SU-DHL-6 (cell line): ENCODE data around the gene CCL7.

ENCODE experiments used
- H2AFZ ChIP-seq: fragments of 200-600 bp; sonication (generic); 2 replicates; pipeline ENCODE4 v1.6.1; 2014; ENCODE audit warnings: low read depth, mild to moderate bottlenecking, moderate library complexity, mixed read lengths, antibody characterized with exemption, low read length; ENCODE audit not compliant: severe bottlenecking
- H3F3A ChIP-seq: fragments of 200-600 bp; shearing (Covaris generic); 2 replicates; pipeline ENCODE4 v1.6.0; 2016; ENCODE audit warnings: antibody characterized with exemption, mild to moderate bottlenecking; ENCODE audit not compliant: insufficient read depth
- H3K27ac ChIP-seq: fragments of 200-600 bp; sonication (generic); 2 replicates; pipeline ENCODE4 v1.5.1; 2016; ENCODE audit warnings: low read depth, mild to moderate bottlenecking, low read length, moderate library complexity, mixed read lengths
- H3K27me3 ChIP-seq: fragments of 200-600 bp; sonication (generic), shearing (Covaris generic); 2 replicates; pipeline ENCODE4 v1.6.0; 2014; ENCODE audit warnings: mild to moderate bottlenecking, low read length
- H3K36me3 ChIP-seq: fragments of 200-600 bp; sonication (generic); 2 replicates; pipeline ENCODE4 v1.6.1; 2014; ENCODE audit warnings: mild to moderate bottlenecking, low read length, mixed read lengths
- H3K4me2 ChIP-seq: fragments of 300-600, 200-600 bp; shearing (Covaris generic), sonication (generic); 2 replicates; pipeline ENCODE4 v1.6.0; 2014; ENCODE audit warnings: low read length, low read depth, mild to moderate bottlenecking; ENCODE audit not compliant: poor library complexity, severe bottlenecking
- H3K4me3 ChIP-seq: fragments of 200-600 bp; sonication (generic); 2 replicates; pipeline ENCODE4 v1.5.1; 2014; ENCODE audit warnings: antibody characterized with exemption, low read length, mild to moderate bottlenecking, mixed read lengths; ENCODE audit not compliant: insufficient read depth, poor library complexity, severe bottlenecking
- H3K79me2 ChIP-seq: fragments of 200-600 bp; sonication (generic); 2 replicates; pipeline ENCODE4 v1.6.1; 2014; ENCODE audit warnings: mild to moderate bottlenecking, low read length, moderate library complexity; ENCODE audit not compliant: insufficient read depth
- H3K9ac ChIP-seq: fragments of 200-600 bp; sonication (generic); 2 replicates; pipeline ENCODE4 v1.7.0; 2014; ENCODE audit warnings: mild to moderate bottlenecking, low read length
- H3K9me2 ChIP-seq: fragments of 200-600 bp; sonication (generic); replicated peaks from 2 replicates; pipeline ENCODE4 v1.6.1; 2014; ENCODE audit warnings: low read length; ENCODE audit not compliant: insufficient read depth
- H3K9me3 ChIP-seq: fragments of 200-600 bp; sonication (generic); 2 replicates; pipeline ENCODE4 v1.6.1; 2014; ENCODE audit warnings: low read length, mixed read lengths; ENCODE audit not compliant: insufficient read depth
- H4K20me1 ChIP-seq: fragments of 200-600 bp; sonication (generic); 2 replicates; pipeline ENCODE4 v1.6.1; 2014; ENCODE audit warnings: low read depth, mild to moderate bottlenecking, antibody characterized with exemption, low read length, moderate library complexity, mixed read lengths
- EZH2phosphoT487 ChIP-seq: fragments of 200-600 bp; sonication (generic), shearing (Covaris generic); conservative IDR thresholded peaks from 2 replicates; pipeline ENCODE4 v1.6.1; 2018; ENCODE audit warnings: mild to moderate bottlenecking, antibody characterized with exemption, low read length, moderate library complexity, mixed read lengths
- TF ChIP-seq, protein P1 (sequence below): fragments of 200-600 bp; sonication (generic); IDR thresholded peaks from one replicate; pipeline ENCODE4 v1.5.1; 2017; ENCODE audit warnings: antibody characterized with exemption, mild to moderate bottlenecking, low read length, moderate library complexity; ENCODE audit not compliant: insufficient read depth, poor library complexity, severe bottlenecking

Gene CCL7

DNA sequence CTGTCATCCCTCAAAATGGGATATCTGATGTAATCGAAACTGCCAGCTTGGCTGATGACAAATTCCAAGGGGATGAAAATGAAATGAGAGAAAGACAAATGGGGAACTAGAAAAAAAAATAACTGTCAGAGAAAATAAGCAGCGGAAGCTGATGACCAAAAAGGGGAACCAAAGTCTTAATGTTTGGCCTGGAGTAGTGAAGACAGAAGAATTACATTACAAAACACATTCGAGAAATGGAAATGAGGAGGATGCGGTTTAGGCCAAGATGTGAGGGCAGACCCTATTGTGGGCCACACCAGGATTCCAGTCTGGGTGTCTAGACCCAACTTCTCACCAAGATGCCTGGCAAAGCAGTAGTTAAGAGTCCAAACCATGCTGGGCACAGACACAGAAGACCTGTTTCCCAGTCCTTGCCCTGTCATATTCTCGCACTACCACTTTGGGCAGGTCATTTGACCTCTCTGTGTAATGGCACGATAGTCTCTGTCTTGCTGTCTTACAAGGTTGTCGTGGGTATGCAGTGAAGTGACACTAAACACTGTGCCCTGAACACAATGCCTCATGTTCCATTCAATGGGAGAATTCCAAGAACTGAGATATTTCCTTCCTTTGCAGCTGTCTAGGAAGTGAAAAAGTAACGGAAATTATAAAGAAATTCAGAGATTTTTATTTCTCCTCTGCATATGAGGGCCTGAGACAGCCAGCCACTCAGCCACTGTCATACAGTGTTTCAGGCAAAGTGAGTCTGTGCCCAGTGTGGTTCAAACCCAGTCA, 27.2 kb upstream of the CCL7 start:
- no peaks in the 10 kb centered on the region for H3K27me3 ChIP-seq
- H3K4me2 ChIP-seq, result no peak overlapping the region
- no peak overlapping the region for H3K9ac ChIP-seq
- no peak for TF ChIP-seq EZH2phosphoT487
- TF ChIP-seq, protein P1, sequence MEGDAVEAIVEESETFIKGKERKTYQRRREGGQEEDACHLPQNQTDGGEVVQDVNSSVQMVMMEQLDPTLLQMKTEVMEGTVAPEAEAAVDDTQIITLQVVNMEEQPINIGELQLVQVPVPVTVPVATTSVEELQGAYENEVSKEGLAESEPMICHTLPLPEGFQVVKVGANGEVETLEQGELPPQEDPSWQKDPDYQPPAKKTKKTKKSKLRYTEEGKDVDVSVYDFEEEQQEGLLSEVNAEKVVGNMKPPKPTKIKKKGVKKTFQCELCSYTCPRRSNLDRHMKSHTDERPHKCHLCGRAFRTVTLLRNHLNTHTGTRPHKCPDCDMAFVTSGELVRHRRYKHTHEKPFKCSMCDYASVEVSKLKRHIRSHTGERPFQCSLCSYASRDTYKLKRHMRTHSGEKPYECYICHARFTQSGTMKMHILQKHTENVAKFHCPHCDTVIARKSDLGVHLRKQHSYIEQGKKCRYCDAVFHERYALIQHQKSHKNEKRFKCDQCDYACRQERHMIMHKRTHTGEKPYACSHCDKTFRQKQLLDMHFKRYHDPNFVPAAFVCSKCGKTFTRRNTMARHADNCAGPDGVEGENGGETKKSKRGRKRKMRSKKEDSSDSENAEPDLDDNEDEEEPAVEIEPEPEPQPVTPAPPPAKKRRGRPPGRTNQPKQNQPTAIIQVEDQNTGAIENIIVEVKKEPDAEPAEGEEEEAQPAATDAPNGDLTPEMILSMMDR, result no peak
- H3K4me3 ChIP-seq, result no peak overlapping the region
- H2AFZ ChIP-seq, result no peak overlapping the region
- H3F3A ChIP-seq, result no peaks in the 10 kb centered on the region
- H4K20me1 ChIP-seq, result no peaks in the 10 kb centered on the region
- H3K9me2 ChIP-seq, result no peaks in the 10 kb centered on the region
- H3K79me2 ChIP-seq, result no peaks in the 10 kb centered on the region
- no peak overlapping the region for H3K27ac ChIP-seq
- H3K36me3 ChIP-seq, result no peaks in the 10 kb centered on the region
- H3K9me3 ChIP-seq, result no peaks in the 10 kb centered on the region

DNA sequence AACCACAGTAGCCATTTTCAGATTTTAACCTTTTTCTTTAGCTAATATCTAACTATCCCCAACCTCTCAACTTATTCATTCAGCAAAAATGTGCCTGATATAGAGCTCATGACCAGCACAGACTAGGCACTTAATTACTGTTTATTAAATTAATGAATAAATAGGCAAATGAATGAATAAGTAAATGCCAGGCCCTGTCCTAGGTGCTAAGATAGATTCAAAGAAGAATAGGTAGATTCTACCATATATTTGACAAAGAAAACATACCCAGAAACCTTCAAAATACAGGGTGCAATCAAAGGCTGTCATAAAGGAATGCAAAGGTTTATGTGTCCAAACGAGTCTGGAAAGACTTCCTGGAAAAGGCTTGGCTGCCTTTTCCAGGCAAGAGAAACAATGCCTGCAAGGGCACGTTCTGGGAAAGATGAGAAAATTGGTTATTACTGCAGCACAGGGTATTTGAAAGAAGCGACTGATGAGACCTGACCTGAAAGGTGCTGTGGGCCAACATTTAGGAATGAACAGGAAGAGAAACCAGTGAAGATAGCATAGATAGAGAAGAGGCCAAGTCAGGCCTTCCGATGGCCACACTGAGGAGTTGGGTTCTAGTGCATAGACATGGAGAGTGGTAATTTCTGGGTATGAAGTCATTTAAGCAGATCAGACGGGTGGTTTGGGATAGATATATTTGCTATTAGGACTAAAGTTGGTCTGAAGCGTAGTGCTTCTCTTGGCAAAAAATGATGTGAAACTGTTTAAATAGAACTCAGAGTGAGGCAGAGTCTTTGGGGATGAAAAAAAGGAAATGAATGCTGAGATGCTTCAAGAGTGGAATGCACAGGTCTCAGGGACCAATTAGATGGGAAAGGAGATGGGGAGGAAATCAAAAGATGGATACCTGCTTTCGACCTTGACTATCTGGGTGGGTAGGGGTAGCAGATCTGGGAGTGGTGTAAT, 26.4 kb upstream of the CCL7 start:
- Histone ChIP-seq H3K4me3 (no peak overlapping the region), H3F3A (no peaks in the 10 kb centered on the region), H3K27ac (no peak overlapping the region), H3K36me3 (no peaks in the 10 kb centered on the region), H3K9ac (no peak overlapping the region), H2AFZ (no peak overlapping the region), H3K79me2 (no peaks in the 10 kb centered on the region), H3K9me3 (no peaks in the 10 kb centered on the region), H4K20me1 (no peaks in the 10 kb centered on the region), H3K27me3 (no peaks in the 10 kb centered on the region), H3K4me2 (no peak overlapping the region), H3K9me2 (no peaks in the 10 kb centered on the region)
- TF ChIP-seq EZH2phosphoT487, result no peak
- TF ChIP-seq, protein P1, result no peak

DNA sequence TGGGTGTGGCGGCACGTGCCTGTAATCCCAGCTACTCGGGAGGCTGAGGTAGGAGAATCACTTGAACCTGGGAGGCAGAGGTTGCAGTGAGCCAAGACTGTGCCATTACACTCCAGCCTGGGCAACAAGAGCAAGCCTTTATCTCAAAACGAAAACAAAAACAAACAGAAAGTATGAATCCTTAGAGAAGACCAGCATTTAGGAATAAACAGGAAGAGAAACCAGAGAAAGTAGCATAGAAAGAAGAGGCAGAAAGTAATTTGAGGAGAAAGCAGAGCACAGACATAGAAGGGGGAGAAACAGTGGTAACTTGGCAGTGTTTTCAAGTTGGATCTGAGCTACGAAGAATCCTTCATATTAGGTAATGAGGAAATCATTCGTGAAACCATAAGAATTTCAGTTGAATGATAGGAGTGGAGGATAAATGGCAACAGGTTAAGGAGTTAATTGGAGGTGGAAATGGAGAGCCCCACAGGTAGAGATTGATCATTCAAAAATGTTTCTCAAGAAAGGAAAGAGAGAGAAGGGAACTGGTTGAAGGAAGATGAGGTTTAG, 24.6 kb upstream of the CCL7 start:
- Histone ChIP-seq H3K4me2 (no peak overlapping the region), H3K4me3 (no peak overlapping the region), H3K27ac (no peak overlapping the region), H3K36me3 (no peaks in the 10 kb centered on the region), H4K20me1 (no peaks in the 10 kb centered on the region), H3K9me2 (no peaks in the 10 kb centered on the region), H3K27me3 (no peaks in the 10 kb centered on the region), H3F3A (no peaks in the 10 kb centered on the region), H2AFZ (no peak overlapping the region), H3K79me2 (no peaks in the 10 kb centered on the region), H3K9ac (no peak overlapping the region), H3K9me3 (no peaks in the 10 kb centered on the region)
- no peak for TF ChIP-seq EZH2phosphoT487
- TF ChIP-seq, protein P1, result no peak
